SK-N-MC (cell line): Measurements from ENCODE around the gene HM13.

Experiments
- EZH2 ChIP-seq: fragments of 200-600 bp; sonication (generic); IDR thresholded peaks from one replicate; pipeline ENCODE4 v1.6.1; 2017; ENCODE audit warnings: antibody characterized with exemption
- FOXP2 ChIP-seq: optimal IDR thresholded peaks from 2 replicates; pipeline ENCODE3; 2011; ENCODE audit warnings: mild to moderate bottlenecking, moderate library complexity; ENCODE audit not compliant: insufficient read depth; ENCODE audit errors: extremely low read length, control extremely low read depth
- POLR2AphosphoS5 ChIP-seq: IDR thresholded peaks from 2 replicates; pipeline ENCODE4 v1.6.1; 2012; ENCODE audit warnings: mild to moderate bottlenecking, low read depth, low read length, borderline replicate concordance

- TF ChIP-seq POLR2AphosphoS5 = no peak
- no peak for TF ChIP-seq EZH2
- no peak for TF ChIP-seq FOXP2
Measured at GRCh38 chr20:31537890-31538289, 23.6 kb downstream of the HM13 start.
